Esophagus squamous epithelium (tissue), 4 donors: ENCODE measurements around the gene BARX2.

ENCODE experiments used
- CTCF ChIP-seq, 6 experiments: fragments of 450-650 bp in 4 of 6; fragments of 200-600 bp in 2 of 6; sonication (generic) in 2 of 6; IDR thresholded peaks; one replicate each; pipeline ENCODE4 v1.5.1; 2016 to 2019; ENCODE audit warnings: antibody characterized with exemption in 6 of 6, mild to moderate bottlenecking in 4 of 6, moderate library complexity in 4 of 6
- POLR2A ChIP-seq, 4 donors: fragments of 450-650 bp; IDR thresholded peaks; one replicate each; pipeline ENCODE4 v1.6.1; 2017; ENCODE audit warnings: antibody characterized with exemption in 4 of 4, mild to moderate bottlenecking in 4 of 4, moderate library complexity in 3 of 4

DNA sequence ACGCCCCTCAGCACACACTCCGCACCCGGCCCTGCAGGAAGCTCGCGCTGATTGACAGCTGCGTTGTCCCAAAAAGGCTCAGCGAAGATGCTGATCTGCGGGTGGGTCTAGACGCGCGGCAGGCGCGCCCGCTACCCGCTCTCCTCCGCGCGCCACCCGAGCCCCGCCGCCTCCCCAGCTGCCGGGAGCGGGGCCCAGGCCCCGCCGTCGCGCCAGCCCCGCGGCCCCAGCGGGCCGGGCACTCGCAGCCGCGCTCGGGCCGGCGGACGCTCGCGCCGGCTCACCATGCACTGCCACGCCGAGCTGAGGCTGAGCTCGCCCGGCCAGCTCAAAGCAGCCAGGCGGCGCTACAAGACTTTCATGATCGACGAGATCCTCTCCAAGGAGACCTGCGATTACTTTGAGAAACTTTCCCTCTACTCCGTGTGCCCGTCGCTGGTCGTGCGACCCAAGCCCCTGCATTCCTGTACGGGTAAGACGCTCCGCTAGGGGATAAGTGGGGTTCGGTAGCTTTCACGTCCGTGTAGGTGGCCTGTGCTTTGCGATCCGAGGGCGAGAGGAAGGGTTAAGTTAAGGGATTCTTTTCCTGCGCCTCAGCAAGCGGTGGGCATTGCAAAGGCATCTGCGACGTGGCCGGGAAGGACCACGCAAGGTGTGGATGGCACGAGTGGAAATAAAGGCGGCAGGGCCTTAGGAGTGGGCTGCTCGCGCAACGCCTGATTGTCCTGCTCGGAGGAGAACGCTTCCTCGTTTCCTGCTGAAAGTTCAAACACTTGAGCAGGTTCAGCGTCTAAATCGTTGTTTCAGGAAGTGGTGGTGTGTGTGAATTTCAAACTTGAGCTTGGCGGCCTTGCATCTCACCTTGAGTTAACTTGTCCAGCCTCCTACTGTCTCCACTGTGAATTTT lies at the start of gene BARX2:
- TF ChIP-seq CTCF (IDR thresholded peaks at IDR 0.05) (peak in 5 of 6 experiments; percentile 26 to 58 (median 54)), POLR2A (IDR thresholded peaks at IDR 0.05) (no peak)
